Measurements from ENCODE around the gene ANKS3.

Gene ANKS3

DNA sequence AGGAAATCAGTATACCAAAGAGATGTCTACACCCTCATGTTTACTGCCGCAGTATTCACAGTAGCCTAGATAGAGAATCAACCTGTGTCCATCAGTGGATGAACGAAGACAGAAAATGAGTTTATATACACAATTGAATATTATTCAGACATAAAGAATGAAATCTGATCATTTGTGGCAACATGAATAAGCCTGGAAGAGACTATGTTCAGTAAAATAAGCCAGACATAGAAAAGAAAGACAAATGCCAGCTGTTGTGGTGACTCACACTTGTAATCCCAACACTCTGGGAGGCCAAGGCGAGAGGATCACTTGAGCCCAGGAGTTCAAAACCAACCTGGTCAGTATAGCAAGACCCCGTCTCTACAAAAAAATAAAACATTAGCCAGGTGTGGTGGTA, 24.6 kb downstream of the ANKS3 start:
- no peak overlapping the region for H3K9ac ChIP-seq (ENCODE audit: low read length in 5 of 5)
- peaks cover 8 to 65% (median 43%) of the 10 kb centered on the region in 5 donors for H3K36me3 ChIP-seq (ENCODE audit: control insufficient read depth in 5 of 5, insufficient read depth in 5 of 5, low read length in 5 of 5)
- no peaks in the 10 kb centered on the region for H3K4me1 ChIP-seq (ENCODE audit: control insufficient read depth in 5 of 5, insufficient read depth in 5 of 5, low read length in 5 of 5)
- no peak overlapping the region for H3K4me3 ChIP-seq (ENCODE audit: low read depth in 1 of 5, low read length in 5 of 5)
- H3K9me3 ChIP-seq (ENCODE audit: control insufficient read depth in 5 of 5, low read length in 5 of 5) = no peaks in the 10 kb centered on the region
- H3K27ac ChIP-seq (ENCODE audit: low read depth, low read length) = no peak overlapping the region
- H3K27me3 ChIP-seq (ENCODE audit: control insufficient read depth in 5 of 5, insufficient read depth in 4 of 5, low read length in 5 of 5) = no peaks in the 10 kb centered on the region

DNA sequence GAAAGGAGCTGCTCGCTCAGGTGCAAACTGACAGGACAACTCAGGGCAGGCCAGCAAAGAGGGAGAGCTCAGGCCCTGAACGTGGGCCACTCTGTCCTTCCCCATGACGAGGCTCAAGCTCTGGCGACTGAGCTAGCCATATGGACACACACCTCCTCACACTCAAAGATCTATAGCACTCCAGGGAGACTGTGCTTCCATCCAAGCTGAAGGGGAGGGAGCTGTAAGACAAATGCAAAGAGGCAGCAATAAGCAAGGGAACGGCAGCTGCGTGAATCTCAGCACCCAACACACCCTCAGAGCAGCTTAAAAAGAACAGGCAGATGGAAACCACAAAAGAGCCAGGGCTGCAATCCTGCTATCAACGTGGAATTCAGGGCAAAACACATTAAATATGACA, 27.2 kb downstream of the ANKS3 start:
- no peak overlapping the region for H3K27ac ChIP-seq (ENCODE audit: low read depth, low read length)
- H3K9ac ChIP-seq (ENCODE audit: low read length in 5 of 5) = no peak overlapping the region

GRCh38 chr16:4704913-4705312, 29.2 kb downstream of the ANKS3 start:
- Histone ChIP-seq H3K36me3 (ENCODE audit: control insufficient read depth in 5 of 5, insufficient read depth in 5 of 5, low read length in 5 of 5) (peaks cover 0 to 71% (median 51%) of the 10 kb centered on the region in 5 donors), H3K4me1 (ENCODE audit: control insufficient read depth in 5 of 5, insufficient read depth in 5 of 5, low read length in 5 of 5) (no peaks in the 10 kb centered on the region), H3K9ac (ENCODE audit: low read length in 5 of 5) (no peak overlapping the region), H3K9me3 (ENCODE audit: control insufficient read depth in 5 of 5, low read length in 5 of 5) (no peaks in the 10 kb centered on the region), H3K27me3 (ENCODE audit: control insufficient read depth in 5 of 5, insufficient read depth in 4 of 5, low read length in 5 of 5) (no peaks in the 10 kb centered on the region), H3K4me3 (ENCODE audit: low read depth in 1 of 5, low read length in 5 of 5) (no peak overlapping the region), H3K27ac (ENCODE audit: low read depth, low read length) (no peak overlapping the region)

More for the DNA sequence above, 27.2 kb downstream of the ANKS3 start:
- Histone ChIP-seq H3K4me3 (ENCODE audit: low read depth in 1 of 5, low read length in 5 of 5) (no peak overlapping the region), H3K9me3 (ENCODE audit: control insufficient read depth in 5 of 5, low read length in 5 of 5) (no peaks in the 10 kb centered on the region), H3K27me3 (ENCODE audit: control insufficient read depth in 5 of 5, insufficient read depth in 4 of 5, low read length in 5 of 5) (no peaks in the 10 kb centered on the region), H3K4me1 (ENCODE audit: control insufficient read depth in 5 of 5, insufficient read depth in 5 of 5, low read length in 5 of 5) (no peaks in the 10 kb centered on the region), H3K36me3 (ENCODE audit: control insufficient read depth in 5 of 5, insufficient read depth in 5 of 5, low read length in 5 of 5) (peaks cover 0 to 61% (median 43%) of the 10 kb centered on the region in 5 donors)

GRCh38 chr16:4704491-4704890, 29.6 kb downstream of the ANKS3 start:
- H3K4me1 ChIP-seq (ENCODE audit: control insufficient read depth in 5 of 5, insufficient read depth in 5 of 5, low read length in 5 of 5) = no peaks in the 10 kb centered on the region
- no peaks in the 10 kb centered on the region for H3K27me3 ChIP-seq (ENCODE audit: control insufficient read depth in 5 of 5, insufficient read depth in 4 of 5, low read length in 5 of 5)
- H3K27ac ChIP-seq (ENCODE audit: low read depth, low read length) = no peak overlapping the region
- peaks cover 0 to 71% (median 52%) of the 10 kb centered on the region in 5 donors for H3K36me3 ChIP-seq (ENCODE audit: control insufficient read depth in 5 of 5, insufficient read depth in 5 of 5, low read length in 5 of 5)
- H3K9ac ChIP-seq (ENCODE audit: low read length in 5 of 5) = no peak overlapping the region
- H3K9me3 ChIP-seq (ENCODE audit: control insufficient read depth in 5 of 5, low read length in 5 of 5) = no peaks in the 10 kb centered on the region
- H3K4me3 ChIP-seq (ENCODE audit: low read depth in 1 of 5, low read length in 5 of 5) = no peak overlapping the region

- H3K4me3 ChIP-seq (ENCODE audit: low read depth in 1 of 5, low read length in 5 of 5) = no peak overlapping the region
- no peaks in the 10 kb centered on the region for H3K27me3 ChIP-seq (ENCODE audit: control insufficient read depth in 5 of 5, insufficient read depth in 4 of 5, low read length in 5 of 5)
- no peaks in the 10 kb centered on the region for H3K9me3 ChIP-seq (ENCODE audit: control insufficient read depth in 5 of 5, low read length in 5 of 5)
- no peak overlapping the region for H3K9ac ChIP-seq (ENCODE audit: low read length in 5 of 5)
- H3K4me1 ChIP-seq (ENCODE audit: control insufficient read depth in 5 of 5, insufficient read depth in 5 of 5, low read length in 5 of 5) = no peaks in the 10 kb centered on the region
- no peak overlapping the region for H3K27ac ChIP-seq (ENCODE audit: low read depth, low read length)
- H3K36me3 ChIP-seq (ENCODE audit: control insufficient read depth in 5 of 5, insufficient read depth in 5 of 5, low read length in 5 of 5) = peaks cover 0 to 75% (median 57%) of the 10 kb centered on the region in 5 donors
Measured at GRCh38 chr16:4703906-4704305, 30.2 kb downstream of the ANKS3 start.

DNA sequence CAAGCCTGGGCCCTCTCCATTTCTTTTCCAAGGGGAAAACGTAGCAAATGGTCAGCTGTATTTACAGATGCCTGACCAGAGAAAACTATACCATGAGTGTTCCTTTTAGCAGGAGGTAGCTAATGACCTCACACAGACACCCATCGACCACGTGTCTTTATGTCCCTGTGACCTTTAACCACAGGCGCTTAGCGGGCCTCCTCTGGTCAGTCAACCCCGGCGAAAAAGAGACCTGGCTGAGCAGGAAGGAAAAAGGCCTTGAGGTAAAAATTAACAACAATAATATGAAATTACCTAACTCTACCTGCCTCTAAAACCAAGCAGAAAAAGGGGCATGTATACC, 31.6 kb downstream of the ANKS3 start:
- Histone ChIP-seq H3K27me3 (ENCODE audit: control insufficient read depth in 5 of 5, insufficient read depth in 4 of 5, low read length in 5 of 5) (no peaks in the 10 kb centered on the region), H3K9ac (ENCODE audit: low read length in 5 of 5) (no peak overlapping the region), H3K36me3 (ENCODE audit: control insufficient read depth in 5 of 5, insufficient read depth in 5 of 5, low read length in 5 of 5) (peaks cover 0 to 89% (median 71%) of the 10 kb centered on the region in 5 donors), H3K9me3 (ENCODE audit: control insufficient read depth in 5 of 5, low read length in 5 of 5) (no peaks in the 10 kb centered on the region), H3K27ac (ENCODE audit: low read depth, low read length) (no peak overlapping the region), H3K4me3 (ENCODE audit: low read depth in 1 of 5, low read length in 5 of 5) (no peak overlapping the region), H3K4me1 (ENCODE audit: control insufficient read depth in 5 of 5, insufficient read depth in 5 of 5, low read length in 5 of 5) (no peaks in the 10 kb centered on the region)

- H3K27ac ChIP-seq (ENCODE audit: low read depth, low read length) = no peak overlapping the region
- H3K4me3 ChIP-seq (ENCODE audit: low read depth in 1 of 5, low read length in 5 of 5) = no peak overlapping the region
- H3K9me3 ChIP-seq (ENCODE audit: control insufficient read depth in 5 of 5, low read length in 5 of 5) = no peaks in the 10 kb centered on the region
- H3K27me3 ChIP-seq (ENCODE audit: control insufficient read depth in 5 of 5, insufficient read depth in 4 of 5, low read length in 5 of 5) = no peaks in the 10 kb centered on the region
- H3K9ac ChIP-seq (ENCODE audit: low read length in 5 of 5) = no peak overlapping the region
- H3K36me3 ChIP-seq (ENCODE audit: control insufficient read depth in 5 of 5, insufficient read depth in 5 of 5, low read length in 5 of 5) = peaks cover 0 to 89% (median 72%) of the 10 kb centered on the region in 5 donors
- peaks cover 0 to under 1% (median 0%) of the 10 kb centered on the region in 5 donors for H3K4me1 ChIP-seq (ENCODE audit: control insufficient read depth in 5 of 5, insufficient read depth in 5 of 5, low read length in 5 of 5)
Measured at GRCh38 chr16:4701791-4702465, 32.1 kb downstream of the ANKS3 start.

GRCh38 chr16:4700997-4701743, 32.9 kb downstream of the ANKS3 start:
- Histone ChIP-seq H3K27ac (ENCODE audit: low read depth, low read length) (no peak overlapping the region), H3K9ac (ENCODE audit: low read length in 5 of 5) (no peak overlapping the region), H3K9me3 (ENCODE audit: control insufficient read depth in 5 of 5, low read length in 5 of 5) (no peaks in the 10 kb centered on the region), H3K27me3 (ENCODE audit: control insufficient read depth in 5 of 5, insufficient read depth in 4 of 5, low read length in 5 of 5) (no peaks in the 10 kb centered on the region), H3K4me3 (ENCODE audit: low read depth in 1 of 5, low read length in 5 of 5) (no peak overlapping the region), H3K4me1 (ENCODE audit: control insufficient read depth in 5 of 5, insufficient read depth in 5 of 5, low read length in 5 of 5) (peaks cover 0 to 8% (median under 1%) of the 10 kb centered on the region in 5 donors), H3K36me3 (ENCODE audit: control insufficient read depth in 5 of 5, insufficient read depth in 5 of 5, low read length in 5 of 5) (peaks cover 0 to 90% (median 69%) of the 10 kb centered on the region in 5 donors)

DNA sequence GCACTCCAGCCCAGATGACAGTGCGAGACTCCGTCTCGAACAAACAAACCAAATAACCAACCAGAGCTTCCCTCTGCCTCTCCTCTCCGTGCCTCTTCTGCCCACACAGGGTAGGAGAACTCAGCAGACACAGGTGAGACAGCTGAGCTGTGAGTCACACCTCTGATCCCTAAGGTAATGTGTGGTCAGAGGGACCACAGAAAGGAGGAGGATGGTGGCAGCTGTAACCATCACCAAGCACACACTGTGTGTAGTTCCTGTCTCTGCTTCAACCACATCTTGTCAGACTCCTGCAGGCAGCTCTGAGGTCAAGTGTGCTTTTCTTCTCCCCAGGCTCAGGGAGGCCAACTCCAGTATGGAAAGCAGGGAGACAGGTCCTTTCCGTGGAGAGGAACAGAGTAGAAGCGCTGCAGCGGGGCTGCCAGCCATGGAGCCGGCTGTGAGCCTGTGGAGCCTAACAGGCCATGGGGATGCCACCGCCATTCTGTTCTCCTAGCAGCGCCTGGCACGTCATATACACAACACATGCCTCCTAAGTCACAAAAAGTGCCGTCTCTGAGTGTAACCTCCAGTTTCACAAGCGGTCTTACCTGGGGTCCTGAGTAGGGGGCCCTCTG, 33.6 kb downstream of the ANKS3 start:
- Histone ChIP-seq H3K36me3 (ENCODE audit: control insufficient read depth in 5 of 5, insufficient read depth in 5 of 5, low read length in 5 of 5) (peaks cover 0 to 94% (median 73%) of the 10 kb centered on the region in 5 donors), H3K4me3 (ENCODE audit: low read depth in 1 of 5, low read length in 5 of 5) (no peak overlapping the region), H3K27ac (ENCODE audit: low read depth, low read length) (no peak overlapping the region), H3K27me3 (ENCODE audit: control insufficient read depth in 5 of 5, insufficient read depth in 4 of 5, low read length in 5 of 5) (no peaks in the 10 kb centered on the region), H3K9me3 (ENCODE audit: control insufficient read depth in 5 of 5, low read length in 5 of 5) (no peaks in the 10 kb centered on the region), H3K4me1 (ENCODE audit: control insufficient read depth in 5 of 5, insufficient read depth in 5 of 5, low read length in 5 of 5) (peaks cover 0 to 15% (median 5%) of the 10 kb centered on the region in 5 donors), H3K9ac (ENCODE audit: low read length in 5 of 5) (no peak overlapping the region)

DNA sequence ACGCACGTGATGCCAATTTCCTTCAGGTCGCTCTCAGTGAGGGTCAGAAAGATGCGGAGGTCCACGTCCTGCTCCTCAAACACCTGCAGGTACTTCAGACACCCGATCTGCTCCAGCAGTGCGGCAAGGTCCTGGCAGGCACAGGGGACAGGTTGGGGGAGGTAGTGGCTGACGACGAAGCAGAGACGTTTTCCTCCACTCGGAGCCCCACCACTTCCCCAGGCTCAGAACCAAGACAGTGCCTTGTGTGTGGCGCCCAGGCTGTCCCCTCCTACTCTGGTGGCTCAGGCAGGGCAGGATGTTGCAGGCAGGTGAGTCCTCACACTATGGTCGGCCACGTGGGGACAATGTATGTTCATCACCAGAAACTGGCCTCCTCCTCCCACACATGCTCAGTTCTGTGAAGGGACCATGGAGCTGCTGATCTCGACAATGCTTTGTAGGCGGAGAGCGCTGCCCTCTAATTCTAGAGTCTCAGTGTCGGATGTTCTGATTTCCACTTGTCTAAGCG, 35.0 kb downstream of the ANKS3 start:
- Histone ChIP-seq H3K9ac (ENCODE audit: low read length in 5 of 5) (no peak overlapping the region), H3K9me3 (ENCODE audit: control insufficient read depth in 5 of 5, low read length in 5 of 5) (no peaks in the 10 kb centered on the region), H3K4me1 (ENCODE audit: control insufficient read depth in 5 of 5, insufficient read depth in 5 of 5, low read length in 5 of 5) (peaks cover 0 to 28% (median 17%) of the 10 kb centered on the region in 5 donors), H3K27ac (ENCODE audit: low read depth, low read length) (no peak overlapping the region), H3K36me3 (ENCODE audit: control insufficient read depth in 5 of 5, insufficient read depth in 5 of 5, low read length in 5 of 5) (peaks cover 0 to 87% (median 66%) of the 10 kb centered on the region in 5 donors), H3K4me3 (ENCODE audit: low read depth in 1 of 5, low read length in 5 of 5) (no peak overlapping the region), H3K27me3 (ENCODE audit: control insufficient read depth in 5 of 5, insufficient read depth in 4 of 5, low read length in 5 of 5) (no peaks in the 10 kb centered on the region)
